H1 (cell line): ENCODE measurements around the gene ZNF394. TPM values are rescaled to one million over a fixed set of nuclear protein-coding genes. Genes with fewer than 3 reads are reported as not detected.
A peak's percentile ranks its signal among the peaks of the same experiment; 100 is the strongest.

Experiments
- CTCF ChIA-PET: fragments of 300-600 bp; sonication (Branson Sonifier 250); formaldehyde crosslinking; loops from one replicate; lab custom pipeline; 2021; ENCODE audit not compliant: partially characterized antibody; lab: Charles Lee
- POLR2A ChIA-PET: fragments of 300-600 bp; sonication (Branson Sonifier 250); formaldehyde crosslinking; loops from one replicate; lab custom pipeline; 2021; ENCODE audit warnings: inconsistent platforms; ENCODE audit not compliant: partially characterized antibody; lab: Charles Lee
- DNase-seq, 2 experiments: peaks; one replicate each; pipeline versions ENCODE4 v3.0.0 to v3.0.0-alpha.2; 2010 to 2022; ENCODE audit warnings: low spot score in 2 of 2, low read depth in 1 of 2, mixed read lengths in 1 of 2
- FAIRE-seq: peaks from 2 replicates; lab custom pipeline; 2011; peaks lifted over from hg19 to GRCh38; lab: Jason Lieb, UNC
- H2AFZ ChIP-seq: 2 replicates; pipeline ENCODE4 v1.8.1; 2012; ENCODE audit warnings: low read length, inconsistent platforms
- H2AK5ac ChIP-seq: 2 replicates; pipeline ENCODE4 v1.6.1; 2013; ENCODE audit warnings: low read depth, low read length
- H2BK120ac ChIP-seq: replicated peaks from 2 replicates; pipeline ENCODE3; 2013; ENCODE audit warnings: low read depth, low read length, inconsistent platforms
- H2BK12ac ChIP-seq: 2 replicates; pipeline ENCODE4 v1.6.1; 2013; ENCODE audit warnings: low read depth, low read length
- H2BK15ac ChIP-seq: 2 replicates; pipeline ENCODE4 v1.6.1; 2013; ENCODE audit warnings: low read length
- H2BK20ac ChIP-seq: 2 replicates; pipeline ENCODE4 v1.6.1; 2013; ENCODE audit warnings: low read length
- H2BK5ac ChIP-seq: 2 replicates; pipeline ENCODE4 v1.6.1; 2013; ENCODE audit warnings: low read depth, low read length
- H3K14ac ChIP-seq: 2 replicates; pipeline ENCODE4 v1.6.1; 2013; ENCODE audit warnings: inconsistent platforms; ENCODE audit not compliant: insufficient read length
- H3K18ac ChIP-seq: 2 replicates; pipeline ENCODE4 v1.6.1; 2013; ENCODE audit warnings: low read length; ENCODE audit errors: extremely low read depth
- H3K23ac ChIP-seq: 2 replicates; pipeline ENCODE4 v1.6.1; 2013; ENCODE audit warnings: inconsistent platforms; ENCODE audit not compliant: insufficient read length
- H3K23me2 ChIP-seq: 2 replicates; pipeline ENCODE4 v1.6.1; 2013; ENCODE audit warnings: low read depth, low read length
- H3K27ac ChIP-seq: 2 replicates; pipeline ENCODE4 v1.6.1; 2011; ENCODE audit warnings: low read depth, low read length, inconsistent platforms
- H3K27me3 ChIP-seq, 4 experiments: replicated peaks in 1 of 4; 1 replicate in 1 of 4; 2 replicates in 3 of 4; pipeline versions ENCODE4 v1.6.1 to v1.8.1; 2011 to 2013; ENCODE audit warnings: low read length in 3 of 4, mild to moderate bottlenecking in 3 of 4, inconsistent platforms in 2 of 4, mixed read lengths in 2 of 4, moderate library complexity in 1 of 4; ENCODE audit not compliant: control insufficient read depth in 3 of 4, insufficient read depth in 3 of 4; ENCODE audit errors: extremely low read depth in 1 of 4
- H3K36me3 ChIP-seq, 4 experiments: 2 replicates each; pipeline versions ENCODE4 v1.6.1 to v1.8.1; 2011 to 2013; ENCODE audit warnings: mild to moderate bottlenecking in 4 of 4, low read length in 3 of 4, moderate library complexity in 2 of 4, control low read depth in 1 of 4, inconsistent platforms in 1 of 4; ENCODE audit not compliant: insufficient read depth in 4 of 4, control insufficient read depth in 2 of 4
- H3K4ac ChIP-seq: replicated peaks from 2 replicates; pipeline ENCODE3; 2013; ENCODE audit warnings: low read length, low read depth, mixed read lengths, inconsistent platforms; ENCODE audit not compliant: insufficient read length
- H3K4me1 ChIP-seq, 4 experiments: replicated peaks in 1 of 4; 1 replicate in 1 of 4; 2 replicates in 3 of 4; pipeline versions ENCODE4 v1.6.1 to v1.8.1; 2011 to 2013; ENCODE audit warnings: low read length in 3 of 4, inconsistent platforms in 2 of 4, mixed read lengths in 1 of 4; ENCODE audit not compliant: insufficient read depth in 4 of 4, control insufficient read depth in 3 of 4
- H3K4me2 ChIP-seq, 2 experiments: 2 replicates each; pipeline versions ENCODE4 v1.6.1 to v1.8.1; 2011 to 2013; ENCODE audit warnings: low read depth in 2 of 2, low read length in 2 of 2, control low read depth in 1 of 2, inconsistent platforms in 1 of 2, mild to moderate bottlenecking in 1 of 2; ENCODE audit not compliant: insufficient read depth in 1 of 2
- H3K4me3 ChIP-seq, 4 experiments: fragments of 200-600, 300-600 bp in 1 of 4; sonication (generic), shearing (Covaris generic), sonication (Bioruptor Twin) in 1 of 4; 2 replicates each; pipeline versions ENCODE4 v1.5.1 to v1.8.1; 2011 to 2016; ENCODE audit warnings: low read length in 4 of 4, low read depth in 3 of 4, control low read depth in 2 of 4, inconsistent platforms in 2 of 4, mild to moderate bottlenecking in 2 of 4, mixed read lengths in 1 of 4, moderate library complexity in 1 of 4; ENCODE audit not compliant: insufficient read depth in 2 of 4; ENCODE audit errors: extremely low read depth in 1 of 4
- H3K56ac ChIP-seq: replicated peaks from 2 replicates; pipeline ENCODE3; 2013; ENCODE audit warnings: low read depth, mild to moderate bottlenecking, mixed read lengths, low read length, inconsistent platforms; ENCODE audit not compliant: insufficient read length
- H3K79me1 ChIP-seq: 2 replicates; pipeline ENCODE4 v1.6.1; 2013; ENCODE audit warnings: low read depth, low read length, control low read depth
- H3K79me2 ChIP-seq, 2 experiments: 2 replicates each; pipeline versions ENCODE4 v1.6.1 to v1.8.1; 2012 to 2013; ENCODE audit warnings: low read length in 2 of 2, mild to moderate bottlenecking in 2 of 2, inconsistent platforms in 1 of 2; ENCODE audit not compliant: insufficient read depth in 2 of 2, control insufficient read depth in 1 of 2
- H3K9ac ChIP-seq, 4 experiments: replicated peaks in 1 of 4; 1 replicate in 1 of 4; 2 replicates in 3 of 4; pipeline versions ENCODE4 v1.6.1 to v1.8.1; 2011 to 2013; ENCODE audit warnings: low read depth in 3 of 4, low read length in 3 of 4, control low read depth in 2 of 4, mild to moderate bottlenecking in 2 of 4, moderate library complexity in 2 of 4, inconsistent platforms in 1 of 4; ENCODE audit errors: extremely low read depth in 1 of 4
- H3K9me3 ChIP-seq, 2 experiments: 2 replicates each; pipeline versions ENCODE4 v1.6.1 to v1.8.1; 2012 to 2013; ENCODE audit warnings: mild to moderate bottlenecking in 2 of 2, moderate library complexity in 2 of 2, control low read depth in 1 of 2, inconsistent platforms in 1 of 2, low read depth in 1 of 2, low read length in 1 of 2, mixed read lengths in 1 of 2; ENCODE audit not compliant: insufficient read depth in 2 of 2
- H4K20me1 ChIP-seq, 2 experiments: replicated peaks in 1 of 2; 2 replicates each; pipeline versions ENCODE3 to v1.8.1; 2011 to 2013; ENCODE audit warnings: inconsistent platforms in 2 of 2, low read length in 2 of 2, mild to moderate bottlenecking in 1 of 2; ENCODE audit not compliant: insufficient read depth in 2 of 2, control insufficient read depth in 1 of 2
- H4K5ac ChIP-seq: 2 replicates; pipeline ENCODE4 v1.6.1; 2013; ENCODE audit warnings: low read length, low read depth, mixed read lengths, inconsistent platforms; ENCODE audit not compliant: insufficient read length
- H4K8ac ChIP-seq: 2 replicates; pipeline ENCODE4 v1.8.0; 2013; ENCODE audit warnings: mild to moderate bottlenecking, moderate library complexity, low read length, inconsistent platforms; ENCODE audit not compliant: insufficient read depth; ENCODE audit errors: extremely low read depth
- H4K91ac ChIP-seq: replicated peaks from 2 replicates; pipeline ENCODE3; 2013; ENCODE audit warnings: low read length, mixed read lengths, inconsistent platforms; ENCODE audit not compliant: insufficient read length
- ASH2L ChIP-seq: fragments of 200-600, 300-600 bp; sonication (generic); IDR thresholded peaks from one replicate; pipeline ENCODE4 v1.7.1; 2017; ENCODE audit warnings: low read length
- POLR2A ChIP-seq, 2 experiments: IDR thresholded peaks; 1 replicate in 1 of 2; 2 replicates in 1 of 2; pipeline ENCODE4 v1.6.1; 2011; ENCODE audit warnings: low read depth in 2 of 2, low read length in 2 of 2, mild to moderate bottlenecking in 2 of 2; ENCODE audit errors: control extremely low read depth in 1 of 2
- POLR2AphosphoS5 ChIP-seq: IDR thresholded peaks from 2 replicates; pipeline ENCODE4 v1.6.1; 2011; ENCODE audit warnings: low read depth, low read length
- WGBS, 2 experiments: shearing (Covaris generic) in 1 of 2; methylation state at CpG; one replicate each; pipeline versions ENCODE4 v1.1.6 to v1.1.7; 2013 to 2015; ENCODE audit warnings: low lambda C conversion rate in 2 of 2, mixed read lengths in 2 of 2, inconsistent platforms in 1 of 2, low coverage in 1 of 2, missing lambda C conversion rate in 1 of 2; ENCODE audit not compliant: insufficient replicate concordance in 2 of 2, insufficient coverage in 1 of 2, insufficient read length in 1 of 2; ENCODE audit errors: extremely low coverage in 1 of 2, missing lambda C conversion rate in 1 of 2; 5-methylcytosine and 5-hydroxymethylcytosine counted together
- polyA plus RNA-seq, 7 experiments: library from polyadenylated mRNA; depleted of rRNA in 3 of 7; stranded (reverse) in 5 of 7; unstranded in 2 of 7; fragments of >200 nt in 5 of 7; fragments of 200-250 nt in 2 of 7; gene quantifications; 1 replicate in 5 of 7; 2 replicates in 1 of 7; 4 replicates in 1 of 7; pipeline versions ENCODE4 v1.2.1 to v1.2.3, GENCODE V29; 2011 to 2013; ENCODE audit warnings: missing spikeins in 2 of 7, mixed read lengths in 2 of 7
- total RNA-seq: library from RNA; stranded (reverse); fragmentation: NEBNext Ultra II Directional; extraction: Animal tissue kit (Norgen Biotek cat#: 25700); gene quantifications from 2 replicates; pipeline ENCODE4 v1.2.1, GENCODE V29; 2021

Gene ZNF394
- total and polyA plus RNA-seq, 2 of the 8 experiments (the other 6 are each of a cell fraction or from before 2014, with no cell fraction given) = 6.6 to 19.3 TPM

DNA sequence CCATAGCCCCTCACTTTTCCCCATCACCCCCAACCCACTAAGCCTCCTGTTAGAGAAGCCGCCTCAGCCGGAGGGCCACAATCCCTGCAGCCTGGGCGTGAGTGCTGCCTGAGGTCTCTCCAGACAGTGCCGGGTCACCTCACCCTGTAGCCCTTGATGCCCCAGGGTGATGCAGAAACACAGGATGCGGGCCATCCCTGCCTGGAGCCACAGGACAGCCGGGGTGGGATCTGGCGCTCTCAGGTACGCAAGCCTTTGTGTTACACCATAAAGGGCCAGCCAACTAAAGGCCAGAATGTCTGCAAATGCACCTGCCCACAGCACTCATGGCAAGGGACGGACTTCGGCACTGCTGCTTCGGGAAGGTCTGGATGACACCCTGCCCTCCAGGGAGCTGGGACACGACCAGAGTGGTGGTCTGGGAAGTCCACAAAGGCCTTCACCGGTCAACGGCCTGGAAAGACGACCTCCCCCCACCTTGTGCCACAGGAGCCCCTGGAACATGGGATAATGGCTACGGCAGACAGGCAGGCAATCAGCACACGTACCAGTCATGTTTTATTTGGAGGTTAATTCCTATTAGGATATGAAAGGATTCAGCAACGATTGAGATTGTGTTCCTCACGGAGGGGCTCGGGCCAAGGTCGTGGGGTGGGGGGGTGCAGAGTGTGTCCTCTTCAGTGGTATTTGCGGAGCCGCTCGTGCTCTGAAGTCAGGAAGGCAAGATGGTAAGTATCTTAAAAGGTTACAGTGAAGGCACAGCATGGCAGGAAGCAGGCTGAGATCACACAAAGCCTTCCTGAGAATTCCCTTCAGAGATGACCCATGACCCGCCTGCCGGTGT is 42.2 kb downstream of the ZNF394 start:
- no peak overlapping the region for H3K18ac ChIP-seq
- no peak overlapping the region for H3K4me3 ChIP-seq
- H3K9me3 ChIP-seq = no peaks in the 10 kb centered on the region
- no peak overlapping the region for H2AK5ac ChIP-seq
- WGBS, 2 experiments = 95% methylated on average over 25 of the region's 26 CpGs; no CpG with 5 or more reads in 1 of the 2 experiments
- POLR2A ChIA-PET = interaction anchor here (0.7 to 10.7 kb wide), 9 partner anchors 8 to 100 kb away, joined by 3 to 100 read pairs (median 4); partner anchors contain the start of genes ATP5MF, BUD31, PDAP1 and PTCD1
- peaks cover 22 to 75% (median 50%) of the 10 kb centered on the region in 4 experiments for H3K36me3 ChIP-seq
- no peak overlapping the region for H3K9ac ChIP-seq
- H3K23ac ChIP-seq = no peak overlapping the region
- H3K79me1 ChIP-seq = peaks cover 7% of the 10 kb centered on the region
- no peak overlapping the region for H2BK20ac ChIP-seq
- H3K56ac ChIP-seq = no peak overlapping the region
- H3K4me1 ChIP-seq = no peaks in the 10 kb centered on the region; a peak in 1 of 7 replicates
- H3K23me2 ChIP-seq = no peaks in the 10 kb centered on the region
- no peak overlapping the region for H3K4me2 ChIP-seq
- no peak overlapping the region for H3K27ac ChIP-seq
- 0 out of 2 replicates have a peak overlapping the region, but pooled peaks have one; percentile 12 for H2BK5ac ChIP-seq
- TF ChIP-seq POLR2AphosphoS5 = peak; percentile 79; the same call in 1 of the 2 replicates
- no peak for TF ChIP-seq ASH2L
- TF ChIP-seq POLR2A (IDR thresholded peaks at IDR 0.05; ENCODE audit: control extremely low read depth in 1 of 2, low read depth in 2 of 2, low read length in 2 of 2) = peak; percentile 28 to 40
- no peak overlapping the region for H4K8ac ChIP-seq
- no peak overlapping the region for H2BK12ac ChIP-seq
- H2BK15ac ChIP-seq = no peak overlapping the region
- H3K4ac ChIP-seq = no peak overlapping the region
- H3K27me3 ChIP-seq = no peaks in the 10 kb centered on the region
- no peak overlapping the region for H2AFZ ChIP-seq
- peaks cover 12 to 31% of the 10 kb centered on the region in 2 experiments for H4K20me1 ChIP-seq
- FAIRE-seq (no peak), DNase-seq (no peak)
- H3K79me2 ChIP-seq = peaks cover 8 to 41% of the 10 kb centered on the region in 2 experiments; a peak in 3 of 4 replicates
- CTCF ChIA-PET = interaction anchor here (1.4 to 1.5 kb wide), 3 partner anchors 10 to 42 kb away, joined by 4 to 6 read pairs (median 5); partner anchors contain the start of gene ZNF394
- no peak overlapping the region for H4K91ac ChIP-seq
- H3K14ac ChIP-seq = no peak overlapping the region
- H2BK120ac ChIP-seq = no peak overlapping the region
- H4K5ac ChIP-seq = no peak overlapping the region
